HFF-Myc (cell line): ENCODE measurements around the gene CBY2.

Experiments
- DNase-seq: peaks from one replicate; pipeline ENCODE4 v3.0.0-alpha.2; 2011; ENCODE audit warnings: low read depth; ENCODE audit errors: extremely low read depth
- H3K4me3 ChIP-seq: replicated peaks from 2 replicates; pipeline ENCODE4 v1.5.1; 2011; ENCODE audit warnings: low read depth, mild to moderate bottlenecking, control low read depth, low read length
- TF ChIP-seq, protein P1 (sequence below): IDR thresholded peaks from 2 replicates; pipeline ENCODE4 v1.5.1; 2012; ENCODE audit warnings: mild to moderate bottlenecking, low read depth, low read length, control low read depth; ENCODE audit errors: missing control alignments

The CBY2 gene

DNA sequence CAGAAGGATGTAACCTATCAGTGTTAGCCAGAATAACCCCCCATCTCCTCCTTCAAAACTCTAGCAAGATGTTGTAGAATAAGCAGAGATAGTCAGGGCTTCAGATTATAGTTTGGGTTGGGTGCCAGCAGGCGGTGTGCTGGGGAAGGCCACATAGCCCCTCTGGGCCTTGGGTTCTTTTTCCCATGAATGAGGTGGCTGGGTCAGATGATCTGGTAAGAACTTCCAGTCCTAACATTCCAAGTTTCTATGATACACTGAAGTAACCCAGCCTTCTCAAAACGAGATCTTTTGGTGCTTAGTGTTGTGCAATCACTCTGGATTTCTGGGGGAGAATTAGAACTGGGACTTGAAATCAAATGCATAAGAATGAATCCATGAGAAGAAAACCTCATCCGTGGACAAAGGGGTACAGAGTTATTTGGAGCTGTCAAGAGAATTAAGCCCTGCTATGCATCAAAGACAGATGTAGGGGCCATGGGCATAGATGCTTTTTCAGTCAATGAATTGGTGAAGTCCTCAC lies 810 bp downstream of the CBY2 start:
- TF ChIP-seq, protein P1, sequence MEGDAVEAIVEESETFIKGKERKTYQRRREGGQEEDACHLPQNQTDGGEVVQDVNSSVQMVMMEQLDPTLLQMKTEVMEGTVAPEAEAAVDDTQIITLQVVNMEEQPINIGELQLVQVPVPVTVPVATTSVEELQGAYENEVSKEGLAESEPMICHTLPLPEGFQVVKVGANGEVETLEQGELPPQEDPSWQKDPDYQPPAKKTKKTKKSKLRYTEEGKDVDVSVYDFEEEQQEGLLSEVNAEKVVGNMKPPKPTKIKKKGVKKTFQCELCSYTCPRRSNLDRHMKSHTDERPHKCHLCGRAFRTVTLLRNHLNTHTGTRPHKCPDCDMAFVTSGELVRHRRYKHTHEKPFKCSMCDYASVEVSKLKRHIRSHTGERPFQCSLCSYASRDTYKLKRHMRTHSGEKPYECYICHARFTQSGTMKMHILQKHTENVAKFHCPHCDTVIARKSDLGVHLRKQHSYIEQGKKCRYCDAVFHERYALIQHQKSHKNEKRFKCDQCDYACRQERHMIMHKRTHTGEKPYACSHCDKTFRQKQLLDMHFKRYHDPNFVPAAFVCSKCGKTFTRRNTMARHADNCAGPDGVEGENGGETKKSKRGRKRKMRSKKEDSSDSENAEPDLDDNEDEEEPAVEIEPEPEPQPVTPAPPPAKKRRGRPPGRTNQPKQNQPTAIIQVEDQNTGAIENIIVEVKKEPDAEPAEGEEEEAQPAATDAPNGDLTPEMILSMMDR = no peak
- no peak for DNase-seq
- no peak overlapping the region for H3K4me3 ChIP-seq

DNA sequence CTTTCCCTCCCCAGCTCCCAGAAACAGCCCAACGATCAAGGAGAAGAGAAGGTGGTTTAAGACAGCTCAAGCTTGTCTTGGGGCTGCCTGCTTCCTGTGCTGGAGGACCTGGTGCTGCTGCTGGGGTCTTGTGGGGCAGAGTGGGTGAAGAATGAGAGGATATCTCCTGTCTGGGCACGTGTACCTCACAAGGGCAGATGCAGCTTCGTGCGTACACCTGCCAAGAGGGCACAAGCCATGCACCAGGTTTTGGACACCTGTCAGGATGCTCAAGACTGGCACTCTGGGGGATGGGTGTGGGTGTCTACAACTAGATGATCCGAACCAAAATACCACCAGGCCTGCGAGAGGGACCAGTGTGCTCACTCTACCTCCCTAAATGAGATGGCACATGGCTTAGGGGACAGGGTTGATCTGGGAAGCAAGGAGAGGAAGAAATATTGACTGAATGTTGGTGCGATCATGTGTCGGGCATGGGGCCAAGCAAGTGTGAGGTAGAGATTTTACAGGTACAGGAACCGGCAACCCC lies 2.2 kb downstream of the CBY2 start:
- DNase-seq = no peak
- TF ChIP-seq, protein P1 = no peak

DNA sequence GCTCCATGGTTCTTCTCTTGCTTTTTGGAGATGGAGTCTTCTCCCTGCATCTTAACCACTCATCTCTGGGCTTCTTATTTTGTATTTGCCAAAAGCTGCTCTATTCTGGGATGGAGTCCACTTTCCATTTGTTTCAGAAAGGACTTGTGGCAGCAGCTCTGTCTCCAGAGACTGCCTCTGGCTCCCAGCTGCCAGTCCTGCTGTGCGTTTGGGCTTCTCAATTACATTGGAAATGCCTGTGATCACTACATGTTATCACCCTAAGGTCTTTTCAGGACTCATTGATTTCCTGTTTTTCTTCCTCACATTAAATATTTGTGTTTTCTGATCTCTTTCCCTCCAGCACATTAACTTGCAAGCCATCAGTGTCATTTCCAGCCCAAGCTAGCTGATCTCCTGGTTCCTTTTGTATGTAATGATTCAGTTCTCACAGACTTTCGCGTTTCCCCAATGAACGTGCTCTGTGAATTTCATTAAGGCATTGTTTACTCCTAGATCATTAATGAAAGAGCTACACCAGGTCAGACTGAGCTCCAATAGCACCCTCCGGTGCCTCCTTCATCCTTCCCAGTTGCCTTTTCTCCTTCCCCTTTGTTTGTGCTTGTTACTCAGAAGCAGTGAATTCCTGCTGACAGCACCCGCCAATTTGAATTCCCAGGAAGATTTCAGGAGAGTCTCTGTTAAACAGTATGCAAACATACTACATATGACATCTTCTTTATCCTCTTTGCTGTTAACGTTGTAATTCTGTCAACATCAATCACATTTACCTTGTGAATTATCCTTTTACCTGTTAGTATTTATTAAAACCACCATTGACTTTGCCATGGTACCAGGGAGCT lies 3.0 kb downstream of the CBY2 start:
- TF ChIP-seq, protein P1 = no peak
- H3K4me3 ChIP-seq = no peak overlapping the region
- DNase-seq = no peak

More for the DNA sequence above, 2.2 kb downstream of the CBY2 start:
- H3K4me3 ChIP-seq = no peak overlapping the region

DNA sequence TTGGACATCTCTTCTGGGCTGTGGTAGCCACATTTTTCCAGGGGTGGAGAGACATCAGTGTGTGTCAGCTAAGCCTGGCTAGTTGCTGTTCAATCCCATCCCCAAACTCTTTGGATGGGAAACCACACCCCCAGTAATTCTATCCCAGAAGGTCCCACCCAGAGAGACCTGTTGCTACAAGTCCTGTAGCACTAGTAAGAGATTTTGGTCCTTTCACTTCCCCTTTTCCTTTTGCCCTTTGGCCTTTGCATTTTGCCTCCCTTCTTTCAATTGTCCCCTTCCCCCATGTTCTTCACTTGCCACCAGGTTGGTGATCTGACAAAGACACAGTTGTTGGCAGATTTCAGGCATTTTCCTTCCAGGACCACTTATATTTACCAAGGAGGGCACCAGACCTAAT lies 3.8 kb downstream of the CBY2 start:
- TF ChIP-seq, protein P1 = no peak
- no peak for DNase-seq
- no peak overlapping the region for H3K4me3 ChIP-seq

DNA sequence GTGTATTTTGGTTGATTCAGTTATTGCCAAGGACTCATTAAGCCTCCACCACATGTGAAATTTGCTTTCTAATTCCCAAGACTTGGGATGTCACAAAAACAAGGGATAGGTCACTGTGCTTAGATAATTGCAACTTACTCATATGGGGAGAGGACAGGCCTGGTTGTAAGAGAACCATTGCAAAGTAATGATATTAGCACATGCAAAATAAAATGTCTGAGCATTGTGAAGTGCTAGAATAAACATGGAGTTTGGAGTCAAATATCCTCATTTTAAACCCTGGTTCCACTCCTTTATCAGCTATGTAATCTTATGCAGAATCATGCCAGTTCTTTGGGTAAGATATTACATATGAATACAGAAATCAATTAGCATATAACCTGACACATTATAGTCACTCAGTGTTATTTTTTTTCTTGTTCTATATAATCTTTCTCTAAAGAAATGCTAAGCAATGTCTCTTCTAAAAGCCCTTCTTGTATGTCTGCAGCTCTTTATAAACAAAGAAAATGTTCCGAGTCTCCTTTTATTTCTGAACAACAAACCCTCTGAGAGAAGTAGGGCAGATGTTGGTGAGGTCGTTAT lies 5.5 kb downstream of the CBY2 start:
- H3K4me3 ChIP-seq = no peak overlapping the region
- no peak for DNase-seq

DNA sequence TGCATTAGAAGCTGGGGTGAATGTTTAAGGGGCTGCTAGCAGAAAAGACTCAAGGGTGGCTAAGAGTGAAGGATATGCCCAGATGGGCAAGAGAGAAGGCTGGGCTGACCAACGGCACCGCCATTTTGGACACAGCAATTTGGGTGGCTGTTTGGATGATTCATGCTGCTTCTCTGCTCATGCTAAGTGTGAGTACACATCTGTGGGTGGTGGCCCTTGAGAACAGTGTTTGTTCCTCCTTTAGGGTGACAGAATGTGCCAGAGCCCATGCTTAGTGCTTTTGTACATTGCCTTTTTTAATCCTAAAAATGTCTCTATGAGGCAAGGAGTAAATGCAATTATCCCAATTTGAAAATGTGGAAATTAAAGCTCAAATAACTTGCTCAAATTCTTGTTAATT lies 9.8 kb downstream of the CBY2 start:
- TF ChIP-seq, protein P1 = no peak
- DNase-seq = no peak
- H3K4me3 ChIP-seq = no peak overlapping the region

More for the DNA sequence above, 5.5 kb downstream of the CBY2 start:
- TF ChIP-seq, protein P1 = no peak
